Left lung (tissue), 10 donors: Measurements from ENCODE around the gene CD96. TPM values are rescaled to one million over a fixed set of nuclear protein-coding genes. Genes with fewer than 3 reads are reported as not detected.
A peak's percentile ranks its signal among the peaks of the same experiment; 100 is the strongest.
"Not testable (repeated sequence)": the region's sequence is repeated elsewhere in the genome, so short reads cannot be mapped to it uniquely, and the experiment has no call there.

ENCODE experiments used
- ATAC-seq: fragments of 200-7000 bp; cut with Tn5 transposase; one replicate; pipeline ENCODE4 v1.9.1; 2020; ENCODE audit warnings: moderate library complexity
- DNase-seq, 4 donors: peaks; one replicate each; pipeline ENCODE4 v3.0.0-alpha.2; 2013 to 2020
- H3K27ac ChIP-seq, 2 donors: fragments of 200-600 bp; sonication (generic) in 1 of 2; one replicate each; pipeline versions ENCODE4 v1.5.0 to v1.8.0; 2020 to 2021
- H3K27me3 ChIP-seq, 2 donors: fragments of 200-600 bp; sonication (generic) in 1 of 2; one replicate each; pipeline versions ENCODE4 v1.5.0 to v1.8.0; 2020 to 2021
- H3K36me3 ChIP-seq, 2 donors: fragments of 200-600 bp; sonication (generic) in 1 of 2; one replicate each; pipeline versions ENCODE4 v1.5.0 to v1.8.0; 2020 to 2021
- H3K4me1 ChIP-seq, 2 donors: fragments of 200-600 bp; one replicate each; pipeline ENCODE4 v1.8.0; 2021
- H3K4me3 ChIP-seq, 2 donors: fragments of 200-600 bp; sonication (generic) in 1 of 2; one replicate each; pipeline versions ENCODE4 v1.5.0 to v1.8.0; 2020 to 2021; ENCODE audit warnings: mild to moderate bottlenecking in 1 of 2
- H3K9me3 ChIP-seq, 2 donors: fragments of 200-600 bp; sonication (generic) in 1 of 2; one replicate each; pipeline versions ENCODE4 v1.5.0 to v1.8.0; 2020 to 2021
- intact Hi-C, 2 donors: fragments of 100-400 bp; cut with DNase I; formaldehyde crosslinking; loops; one replicate each; pipeline versions ENCODE4 v1.11.2 to v1.14.2; 2022
- polyA plus RNA-seq, 6 donors: library from polyadenylated mRNA; unstranded; fragments of 120-200 nt; gene quantifications; one replicate each; pipeline ENCODE4 v1.2.1, GENCODE V29; 2013; ENCODE audit not compliant: insufficient read length in 6 of 6
- total RNA-seq, 2 donors: library from RNA; stranded (reverse); fragmentation: NEBNext Ultra II Directional; extraction: Animal tissue kit (Norgen Biotek cat#: 25700); gene quantifications; one replicate each; pipeline ENCODE4 v1.2.1, GENCODE V29; 2021
- TF ChIP-seq, protein P1 (sequence below), 2 donors: fragments of 200-600 bp; sonication (generic) in 1 of 2; IDR thresholded peaks; one replicate each; pipeline versions ENCODE4 v1.5.0 to v1.8.0; 2021; ENCODE audit warnings: antibody characterized with exemption in 2 of 2
- donor health status: DM: no; HTN: yes; CAD: no.
- donor health status: DM: no; HTN: no; CAD: no.

Gene CD96
- total and polyA plus RNA-seq, 8 donors, result 0.53 to 5.3 (median 1.0) TPM

DNA sequence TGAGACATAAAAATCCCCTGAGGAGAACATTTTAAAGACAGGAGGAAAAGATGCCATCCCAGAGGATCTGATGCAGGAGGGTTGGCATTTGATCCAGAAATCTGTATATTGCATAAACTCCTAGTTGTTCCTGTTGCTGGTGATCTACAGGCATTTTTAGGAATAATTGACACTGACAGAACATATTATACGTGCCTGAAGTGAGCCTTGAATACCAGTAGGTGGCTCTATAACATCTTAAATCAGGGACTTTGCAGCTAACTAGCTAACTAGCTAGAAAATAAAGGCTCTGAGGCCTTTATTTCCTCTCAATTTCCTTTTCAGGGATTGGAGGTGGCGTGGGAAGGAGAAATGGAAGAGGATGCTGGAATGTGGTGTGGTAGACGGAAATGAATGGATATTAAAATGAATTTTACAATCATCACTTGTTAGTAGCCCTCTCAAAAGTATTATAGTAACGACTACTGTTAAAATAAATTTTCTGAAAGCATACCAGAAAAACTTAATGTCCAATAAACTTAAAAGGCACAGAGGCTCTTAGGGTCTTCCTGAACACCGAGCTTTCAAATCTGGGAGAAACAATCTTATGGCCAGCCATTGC, 127.0 kb downstream of the CD96 start:
- Histone ChIP-seq H3K4me1 (peaks cover 9 to 29% of the 10 kb centered on the region in 2 donors), H3K9me3 (no peaks in the 10 kb centered on the region), H3K27me3 (no peaks in the 10 kb centered on the region), H3K27ac (peak overlapping the region in 1 of 2 donors; percentile 79), H3K4me3 (no peak overlapping the region), H3K36me3 (no peaks in the 10 kb centered on the region)
- DNase-seq (peak in 2 of 4 donors; percentile 24 to 50), ATAC-seq (peak; percentile 87)
- TF ChIP-seq, protein P1, sequence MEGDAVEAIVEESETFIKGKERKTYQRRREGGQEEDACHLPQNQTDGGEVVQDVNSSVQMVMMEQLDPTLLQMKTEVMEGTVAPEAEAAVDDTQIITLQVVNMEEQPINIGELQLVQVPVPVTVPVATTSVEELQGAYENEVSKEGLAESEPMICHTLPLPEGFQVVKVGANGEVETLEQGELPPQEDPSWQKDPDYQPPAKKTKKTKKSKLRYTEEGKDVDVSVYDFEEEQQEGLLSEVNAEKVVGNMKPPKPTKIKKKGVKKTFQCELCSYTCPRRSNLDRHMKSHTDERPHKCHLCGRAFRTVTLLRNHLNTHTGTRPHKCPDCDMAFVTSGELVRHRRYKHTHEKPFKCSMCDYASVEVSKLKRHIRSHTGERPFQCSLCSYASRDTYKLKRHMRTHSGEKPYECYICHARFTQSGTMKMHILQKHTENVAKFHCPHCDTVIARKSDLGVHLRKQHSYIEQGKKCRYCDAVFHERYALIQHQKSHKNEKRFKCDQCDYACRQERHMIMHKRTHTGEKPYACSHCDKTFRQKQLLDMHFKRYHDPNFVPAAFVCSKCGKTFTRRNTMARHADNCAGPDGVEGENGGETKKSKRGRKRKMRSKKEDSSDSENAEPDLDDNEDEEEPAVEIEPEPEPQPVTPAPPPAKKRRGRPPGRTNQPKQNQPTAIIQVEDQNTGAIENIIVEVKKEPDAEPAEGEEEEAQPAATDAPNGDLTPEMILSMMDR (IDR thresholded peaks at IDR 0.05), result peak; percentile 59 to 75
- intact Hi-C loops, result no loop called here

DNA sequence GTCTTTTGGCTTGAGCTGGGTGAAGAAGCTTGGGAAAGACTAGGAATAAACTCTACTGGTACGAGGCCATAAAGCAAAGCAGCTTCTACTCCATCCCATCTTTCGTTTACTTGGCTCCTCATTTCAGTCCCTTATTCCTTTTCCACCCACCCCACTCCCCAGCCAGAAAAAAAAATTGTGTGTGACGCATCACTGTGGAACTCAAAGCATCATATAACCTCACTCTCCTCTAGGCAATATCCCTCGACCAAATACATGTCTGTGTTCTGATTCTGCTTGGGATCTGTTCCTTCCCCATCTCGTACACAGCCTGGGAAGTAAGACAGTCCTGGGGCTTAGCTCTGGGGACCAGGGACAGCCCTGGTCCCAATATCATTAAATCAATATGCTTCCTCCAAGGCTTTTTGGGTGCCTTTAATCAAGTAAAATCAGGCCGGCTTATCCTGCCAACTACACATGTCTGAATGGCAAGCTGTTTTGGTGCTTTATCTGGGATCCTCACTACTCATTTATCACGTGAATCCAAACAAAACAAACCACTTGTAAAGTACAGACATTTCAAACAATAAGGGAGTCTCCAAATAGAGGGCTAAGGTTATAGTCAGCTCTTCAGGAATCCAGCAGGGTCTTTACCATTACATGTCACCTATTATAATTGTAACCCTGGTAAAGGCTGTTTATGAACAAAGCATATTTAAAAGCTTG, 128.1 kb downstream of the CD96 start:
- H3K4me1 ChIP-seq, result peaks cover 9 to 33% of the 10 kb centered on the region in 2 donors
- no peak overlapping the region for H3K27ac ChIP-seq
- no peaks in the 10 kb centered on the region for H3K36me3 ChIP-seq
- H3K4me3 ChIP-seq, result no peak overlapping the region
- no peaks in the 10 kb centered on the region for H3K27me3 ChIP-seq
- ATAC-seq, result no peak
- TF ChIP-seq, protein P1 (IDR thresholded peaks at IDR 0.05), result no peak
- no peaks in the 10 kb centered on the region for H3K9me3 ChIP-seq
- DNase-seq, result no peak
- intact Hi-C loops, result no loop called here

DNA sequence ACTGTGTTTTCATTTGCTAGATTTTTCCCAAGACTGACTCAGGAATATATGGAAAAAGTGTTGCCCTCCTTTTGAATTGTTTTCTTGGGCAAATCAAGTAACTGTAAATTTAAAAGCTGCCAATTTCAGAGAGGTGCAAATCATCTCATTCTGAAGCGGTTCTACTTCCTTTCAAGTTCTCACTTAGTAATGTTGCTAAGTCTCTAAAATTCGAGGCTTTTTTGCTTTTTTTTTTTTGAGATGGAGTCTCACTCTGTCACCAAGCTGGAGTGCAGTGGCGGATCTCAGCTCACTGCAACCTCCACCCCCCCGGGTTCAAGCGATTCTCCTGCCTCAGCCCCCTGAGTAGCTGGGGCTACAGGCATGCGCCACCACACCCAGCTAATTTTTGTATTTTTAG, 130.5 kb downstream of the CD96 start:
- DNase-seq, intact Hi-C loops, H3K27ac ChIP-seq, H3K9me3 ChIP-seq, H3K27me3 ChIP-seq, ATAC-seq, H3K36me3 ChIP-seq, H3K4me3 ChIP-seq: not testable (repeated sequence)
- peaks cover 9 to 40% of the 10 kb centered on the region in 2 donors for H3K4me1 ChIP-seq

DNA sequence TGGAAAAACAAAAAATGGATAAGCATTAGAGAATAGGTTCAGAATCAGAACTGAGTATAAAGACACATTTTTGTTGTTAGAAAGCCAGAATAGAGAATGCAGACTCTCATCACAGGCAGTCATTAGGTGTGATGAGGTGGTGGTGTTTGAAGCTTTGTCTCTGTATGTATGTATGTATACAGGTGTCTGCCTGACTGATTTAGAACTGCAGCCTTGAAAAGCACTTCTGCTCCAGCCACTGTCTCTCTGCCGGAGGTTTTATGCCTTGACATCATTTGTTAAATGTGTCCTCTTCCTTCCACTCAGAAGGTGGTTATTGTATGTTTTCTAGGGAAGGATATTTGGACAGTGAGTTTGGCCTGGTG, 133.8 kb downstream of the CD96 start:
- DNase-seq (no peak), ATAC-seq (no peak)
- H3K9me3 ChIP-seq, result no peaks in the 10 kb centered on the region
- H3K4me1 ChIP-seq, result peaks cover 0 to 22% of the 10 kb centered on the region in 2 donors
- H3K4me3 ChIP-seq, result no peak overlapping the region
- no peaks in the 10 kb centered on the region for H3K36me3 ChIP-seq
- no peak overlapping the region for H3K27ac ChIP-seq
- H3K27me3 ChIP-seq, result no peaks in the 10 kb centered on the region
- intact Hi-C loops, result no loop called here
- TF ChIP-seq, protein P1 (IDR thresholded peaks at IDR 0.05), result no peak

DNA sequence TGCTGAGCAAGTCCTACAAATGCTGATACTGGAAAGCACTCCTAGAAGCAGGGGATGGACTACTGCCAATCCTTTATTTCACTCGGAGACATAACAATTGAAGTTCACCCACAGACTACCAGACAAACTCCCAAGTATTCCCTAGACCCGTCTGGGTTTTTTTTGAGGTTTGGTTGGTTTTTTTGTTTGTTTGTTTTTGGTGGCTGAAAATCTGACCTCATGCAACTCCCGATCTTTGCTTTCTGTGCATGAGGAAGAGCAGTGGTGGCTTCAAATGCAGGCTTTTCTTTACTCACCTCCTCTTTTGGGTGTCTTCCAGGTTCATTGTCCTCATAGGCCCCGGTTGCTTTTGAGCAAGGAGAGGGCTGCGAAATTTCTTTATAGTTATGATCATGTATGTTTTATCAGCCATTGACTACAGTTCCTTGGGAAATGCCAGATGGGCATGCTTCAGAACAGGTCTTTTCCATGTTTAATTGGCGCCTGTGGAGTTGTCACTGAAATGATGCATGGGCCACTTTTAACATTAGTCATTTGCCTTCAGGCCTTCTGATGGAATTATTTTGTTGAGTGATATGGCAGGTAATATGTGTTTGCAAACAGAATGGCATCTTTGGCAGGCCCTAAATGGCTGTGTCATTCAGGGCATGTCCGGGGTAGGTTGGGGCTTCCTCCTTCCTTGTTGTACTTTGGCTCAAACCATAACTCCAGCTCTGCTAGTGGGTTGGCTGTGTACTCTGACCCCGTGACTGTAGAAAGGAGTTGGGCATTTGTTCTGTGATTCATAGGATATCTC, 134.4 kb downstream of the CD96 start:
- TF ChIP-seq, protein P1 (IDR thresholded peaks at IDR 0.05), result no peak
- H3K9me3 ChIP-seq, result no peaks in the 10 kb centered on the region
- no peak for DNase-seq
- H3K36me3 ChIP-seq, result no peaks in the 10 kb centered on the region
- peaks cover 0 to 22% of the 10 kb centered on the region in 2 donors for H3K4me1 ChIP-seq
- ATAC-seq, result no peak
- H3K27ac ChIP-seq, result no peak overlapping the region
- H3K4me3 ChIP-seq, result no peak overlapping the region
- H3K27me3 ChIP-seq, result no peaks in the 10 kb centered on the region
- intact Hi-C loops, result no loop called here
